Activated CD4-positive, CD25-positive, alpha-beta regulatory T cell treated with anti-CD3 and anti-CD28 coated beads, Interleukin-2, amount 50 U/mL, for 16 hours (primary cell): ENCODE results near the gene KRIT1.
"Not testable (repeated sequence)": the region's sequence is repeated elsewhere in the genome, so short reads cannot be mapped to it uniquely, and the experiment has no call there.

Source experiments
- DNase-seq: peaks from one replicate; pipeline ENCODE4 v3.0.0-alpha.2; 2020; ENCODE audit warnings: low read depth, low spot score

Gene KRIT1

GRCh38 chr7:92250603-92251002, 4.9 kb upstream of the KRIT1 start:
- no peak for DNase-seq

- DNase-seq, result no peak
Measured at GRCh38 chr7:92246360-92247101, 817 bp upstream of the KRIT1 start.

GRCh38 chr7:92244808-92245486, 767 bp downstream of the KRIT1 start:
- no peak for DNase-seq

- DNase-seq, result no peak
Measured at GRCh38 chr7:92242972-92243371, 2.7 kb downstream of the KRIT1 start.

GRCh38 chr7:92230547-92230946, 15.2 kb downstream of the KRIT1 start:
- no peak for DNase-seq

GRCh38 chr7:92228742-92229141, 17.0 kb downstream of the KRIT1 start:
- DNase-seq, result no peak

- no peak for DNase-seq
Measured at GRCh38 chr7:92228100-92228499, 17.6 kb downstream of the KRIT1 start.

- DNase-seq, result no peak
Measured at GRCh38 chr7:92226981-92227380, 18.7 kb downstream of the KRIT1 start.

- no peak for DNase-seq
Measured at GRCh38 chr7:92221766-92222165, 23.9 kb downstream of the KRIT1 start.

- DNase-seq, result no peak
Measured at GRCh38 chr7:92206672-92207071, 39.0 kb downstream of the KRIT1 start.

GRCh38 chr7:92205987-92206386, 39.7 kb downstream of the KRIT1 start:
- no peak for DNase-seq

GRCh38 chr7:92200791-92201190, 44.9 kb downstream of the KRIT1 start:
- DNase-seq, result no peak

- no peak for DNase-seq
Measured at GRCh38 chr7:92192326-92192725, 53.4 kb downstream of the KRIT1 start.

- not testable (repeated sequence) for DNase-seq
Measured at GRCh38 chr7:92189246-92189645, 56.5 kb downstream of the KRIT1 start.

- DNase-seq, result not testable (repeated sequence)
Measured at GRCh38 chr7:92184294-92184693, 61.4 kb downstream of the KRIT1 start.

GRCh38 chr7:92178928-92179924, 66.5 kb downstream of the KRIT1 start, which contains the start of gene LRRD1:
TSS of gene LRRD1 (minus strand) at chr7:92179142. CDS start at chr7:92165202, 13,940 bp downstream.
- DNase-seq, result peak; percentile 80

GRCh38 chr7:92177362-92177761, 68.4 kb downstream of the KRIT1 start:
- no peak for DNase-seq

- DNase-seq, result not testable (repeated sequence)
Measured at GRCh38 chr7:92169529-92169928, 76.2 kb downstream of the KRIT1 start.

- no peak for DNase-seq
Measured at GRCh38 chr7:92161271-92161670, 84.4 kb downstream of the KRIT1 start.

GRCh38 chr7:92158660-92159575, 86.8 kb downstream of the KRIT1 start:
- DNase-seq, result no peak

- no peak for DNase-seq
Measured at GRCh38 chr7:92156990-92157389, 88.7 kb downstream of the KRIT1 start.
